ENCODE results near the gene PCDHGB5. TPM values are rescaled to one million over a fixed set of nuclear protein-coding genes. Genes with fewer than 3 reads are reported as not detected.

The PCDHGB5 gene
- total RNA-seq, 1 donor from 2014 or later, result 3.7 TPM

DNA sequence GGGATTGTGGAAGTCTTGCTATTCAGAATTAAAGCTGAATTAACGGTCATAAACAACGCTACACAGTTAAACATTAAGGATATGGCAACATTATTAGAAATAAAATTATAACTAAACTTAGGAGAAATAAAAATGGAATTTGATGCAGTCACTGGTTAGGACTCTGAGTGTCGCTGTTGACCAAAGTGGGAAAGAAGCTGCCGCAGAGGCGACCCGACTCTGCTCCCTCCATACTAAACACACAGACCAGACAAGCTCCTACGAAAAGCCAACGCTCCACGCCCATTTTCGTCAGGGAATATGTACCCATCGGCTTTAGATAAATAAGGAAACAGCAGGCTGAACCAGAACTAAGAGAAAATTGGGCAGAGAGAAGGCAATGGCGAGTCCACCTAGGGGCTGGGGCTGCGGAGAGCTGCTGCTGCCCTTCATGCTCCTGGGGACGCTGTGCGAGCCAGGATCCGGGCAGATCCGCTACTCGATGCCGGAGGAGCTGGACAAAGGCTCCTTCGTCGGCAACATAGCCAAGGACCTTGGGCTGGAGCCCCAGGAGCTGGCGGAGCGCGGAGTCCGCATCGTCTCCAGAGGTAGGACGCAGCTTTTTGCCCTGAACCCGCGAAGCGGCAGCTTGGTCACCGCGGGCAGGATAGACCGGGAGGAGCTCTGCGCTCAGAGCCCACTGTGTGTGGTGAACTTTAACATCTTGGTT lies 33.6 kb upstream of the PCDHGB5 start, which contains the start of gene PCDHGA5:
Gene PCDHGA5 (plus strand): TSS at position 211 of the 709 bp plus-strand sequence. CDS start 169 bp downstream, at position 380.
- Mint-ChIP-seq H3K4me1 (no peaks in the 10 kb centered on the region), H3K27me3 (ENCODE audit: insufficient read depth, low read depth) (peaks cover 4% of the 10 kb centered on the region), H3K9me3 (peaks cover 65% of the 10 kb centered on the region), H3K27ac (no peak within 1 kb of the TSS), H3K4me3 (no peak within 1 kb of the TSS), H3K36me3 (peaks cover 4% of the 10 kb centered on the region)
- Histone ChIP-seq H2AFZ (replicated peaks) (no peak within 1 kb of the TSS), H3K4me3 (no peak within 1 kb of the TSS), H3K27ac (no peak within 1 kb of the TSS), H3K36me3 (no peaks in the 10 kb centered on the region), H3K27me3 (no peaks in the 10 kb centered on the region), H3F3A (ENCODE audit: low read depth) (no peaks in the 10 kb centered on the region), H3K79me2 (ENCODE audit: low read depth) (no peaks in the 10 kb centered on the region), H4K20me1 (ENCODE audit: low read depth) (no peaks in the 10 kb centered on the region), H3K4me2 (no peak within 1 kb of the TSS), H3K9me3 (ENCODE audit: low read depth) (peaks cover 13% of the 10 kb centered on the region), H3K4me1 (no peaks in the 10 kb centered on the region), H3K9ac (no peak within 1 kb of the TSS)
- no peak for DNase-seq (ENCODE audit: low spot score)
- TF ChIP-seq, protein P1, sequence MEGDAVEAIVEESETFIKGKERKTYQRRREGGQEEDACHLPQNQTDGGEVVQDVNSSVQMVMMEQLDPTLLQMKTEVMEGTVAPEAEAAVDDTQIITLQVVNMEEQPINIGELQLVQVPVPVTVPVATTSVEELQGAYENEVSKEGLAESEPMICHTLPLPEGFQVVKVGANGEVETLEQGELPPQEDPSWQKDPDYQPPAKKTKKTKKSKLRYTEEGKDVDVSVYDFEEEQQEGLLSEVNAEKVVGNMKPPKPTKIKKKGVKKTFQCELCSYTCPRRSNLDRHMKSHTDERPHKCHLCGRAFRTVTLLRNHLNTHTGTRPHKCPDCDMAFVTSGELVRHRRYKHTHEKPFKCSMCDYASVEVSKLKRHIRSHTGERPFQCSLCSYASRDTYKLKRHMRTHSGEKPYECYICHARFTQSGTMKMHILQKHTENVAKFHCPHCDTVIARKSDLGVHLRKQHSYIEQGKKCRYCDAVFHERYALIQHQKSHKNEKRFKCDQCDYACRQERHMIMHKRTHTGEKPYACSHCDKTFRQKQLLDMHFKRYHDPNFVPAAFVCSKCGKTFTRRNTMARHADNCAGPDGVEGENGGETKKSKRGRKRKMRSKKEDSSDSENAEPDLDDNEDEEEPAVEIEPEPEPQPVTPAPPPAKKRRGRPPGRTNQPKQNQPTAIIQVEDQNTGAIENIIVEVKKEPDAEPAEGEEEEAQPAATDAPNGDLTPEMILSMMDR (IDR thresholded peaks at IDR 0.05), result no peak
- no peak for TF ChIP-seq EZH2 (IDR thresholded peaks at IDR 0.05)
- no peak for TF ChIP-seq EZH2phosphoT487 (IDR thresholded peaks at IDR 0.05)

GRCh38 chr5:141366016-141366896 lies 31.5 kb upstream of the PCDHGB5 start:
- Histone ChIP-seq H3K4me2 (no peak overlapping the region), H3K27me3 (no peaks in the 10 kb centered on the region), H3K36me3 (no peaks in the 10 kb centered on the region), H3F3A (ENCODE audit: low read depth) (no peaks in the 10 kb centered on the region), H3K27ac (no peak overlapping the region), H3K4me3 (no peak overlapping the region), H3K9ac (no peak overlapping the region), H3K79me2 (ENCODE audit: low read depth) (no peaks in the 10 kb centered on the region), H4K20me1 (ENCODE audit: low read depth) (no peaks in the 10 kb centered on the region), H3K9me3 (ENCODE audit: low read depth) (no peaks in the 10 kb centered on the region), H3K4me1 (no peaks in the 10 kb centered on the region), H2AFZ (replicated peaks) (no peak overlapping the region)
- Mint-ChIP-seq H3K27ac (no peak overlapping the region), H3K4me1 (no peaks in the 10 kb centered on the region), H3K4me3 (no peak overlapping the region), H3K27me3 (ENCODE audit: insufficient read depth, low read depth) (peaks cover 4% of the 10 kb centered on the region), H3K9me3 (peaks cover 64% of the 10 kb centered on the region), H3K36me3 (peaks cover 2% of the 10 kb centered on the region)
- DNase-seq (ENCODE audit: low spot score), result no peak
- no peak for TF ChIP-seq EZH2 (IDR thresholded peaks at IDR 0.05)
- no peak for TF ChIP-seq EZH2phosphoT487 (IDR thresholded peaks at IDR 0.05)
- TF ChIP-seq, protein P1 (IDR thresholded peaks at IDR 0.05), result no peak

DNA sequence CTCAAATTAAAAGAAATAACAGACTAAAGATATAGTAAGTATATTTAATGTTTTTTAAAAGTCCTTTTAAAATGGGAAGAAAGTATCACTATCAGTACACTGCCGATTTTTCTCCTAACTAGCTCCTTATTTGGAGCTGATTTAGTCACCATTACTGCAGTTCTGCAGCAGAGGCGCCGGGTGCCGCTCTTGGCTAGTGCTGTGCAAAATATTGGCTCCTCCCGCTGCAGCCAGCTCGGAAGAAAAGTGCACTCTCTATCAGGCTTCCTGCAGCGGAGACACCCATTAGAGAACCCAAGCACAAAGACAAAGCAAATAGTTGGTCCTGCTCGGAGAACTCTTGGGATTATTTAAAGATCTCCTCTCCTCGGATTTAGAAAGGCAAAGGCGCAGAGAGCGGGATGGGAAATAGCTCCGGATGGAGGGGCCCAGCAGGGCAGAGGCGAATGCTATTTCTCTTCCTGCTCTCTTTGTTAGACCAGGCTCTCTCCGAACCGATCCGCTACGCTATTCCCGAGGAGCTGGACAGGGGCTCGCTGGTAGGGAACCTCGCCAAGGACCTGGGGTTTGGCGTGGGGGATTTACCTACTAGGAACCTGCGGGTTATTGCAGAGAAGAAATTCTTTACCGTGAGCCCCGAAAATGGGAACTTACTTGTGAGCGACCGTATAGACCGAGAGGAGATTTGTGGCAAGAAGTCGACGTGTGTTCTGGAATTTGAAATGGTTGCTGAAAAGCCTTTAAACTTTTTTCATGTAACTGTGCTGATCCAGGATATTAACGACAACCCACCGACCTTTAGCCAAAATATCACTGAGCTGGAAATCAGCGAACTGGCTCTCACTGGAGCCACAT lies 27.5 kb upstream of the PCDHGB5 start, which contains the start of gene PCDHGB3:
Gene PCDHGB3 (plus strand): TSS at position 249 of the 855 bp plus-strand sequence. CDS start 153 bp downstream, at position 402.
- no peak for DNase-seq (ENCODE audit: low spot score)
- Mint-ChIP-seq H3K4me1 (no peaks in the 10 kb centered on the region), H3K9me3 (peaks cover 55% of the 10 kb centered on the region), H3K36me3 (peaks cover 4% of the 10 kb centered on the region), H3K27ac (no peak within 1 kb of the TSS), H3K27me3 (ENCODE audit: insufficient read depth, low read depth) (peaks cover 8% of the 10 kb centered on the region), H3K4me3 (no peak within 1 kb of the TSS)
- Histone ChIP-seq H3K79me2 (ENCODE audit: low read depth) (no peaks in the 10 kb centered on the region), H2AFZ (replicated peaks) (no peak within 1 kb of the TSS), H3K4me3 (no peak within 1 kb of the TSS), H3F3A (ENCODE audit: low read depth) (no peaks in the 10 kb centered on the region), H3K27ac (no peak within 1 kb of the TSS), H4K20me1 (ENCODE audit: low read depth) (no peaks in the 10 kb centered on the region), H3K4me2 (no peak within 1 kb of the TSS), H3K9me3 (ENCODE audit: low read depth) (peaks cover 3% of the 10 kb centered on the region), H3K9ac (no peak within 1 kb of the TSS), H3K27me3 (no peaks in the 10 kb centered on the region), H3K36me3 (no peaks in the 10 kb centered on the region), H3K4me1 (no peaks in the 10 kb centered on the region)
- no peak for TF ChIP-seq EZH2 (IDR thresholded peaks at IDR 0.05)
- TF ChIP-seq EZH2phosphoT487 (IDR thresholded peaks at IDR 0.05), result no peak
- TF ChIP-seq, protein P1 (IDR thresholded peaks at IDR 0.05), result no peak

All from neural progenitor cell (in vitro differentiated cells).